ENCODE measurements around the gene E2F2. TPM values are rescaled to one million over a fixed set of nuclear protein-coding genes. Genes with fewer than 3 reads are reported as not detected.

E2F2 gene
- total RNA-seq, 4 donors from 2014 or later = 4.5 to 12.9 (median 8.4) TPM

DNA sequence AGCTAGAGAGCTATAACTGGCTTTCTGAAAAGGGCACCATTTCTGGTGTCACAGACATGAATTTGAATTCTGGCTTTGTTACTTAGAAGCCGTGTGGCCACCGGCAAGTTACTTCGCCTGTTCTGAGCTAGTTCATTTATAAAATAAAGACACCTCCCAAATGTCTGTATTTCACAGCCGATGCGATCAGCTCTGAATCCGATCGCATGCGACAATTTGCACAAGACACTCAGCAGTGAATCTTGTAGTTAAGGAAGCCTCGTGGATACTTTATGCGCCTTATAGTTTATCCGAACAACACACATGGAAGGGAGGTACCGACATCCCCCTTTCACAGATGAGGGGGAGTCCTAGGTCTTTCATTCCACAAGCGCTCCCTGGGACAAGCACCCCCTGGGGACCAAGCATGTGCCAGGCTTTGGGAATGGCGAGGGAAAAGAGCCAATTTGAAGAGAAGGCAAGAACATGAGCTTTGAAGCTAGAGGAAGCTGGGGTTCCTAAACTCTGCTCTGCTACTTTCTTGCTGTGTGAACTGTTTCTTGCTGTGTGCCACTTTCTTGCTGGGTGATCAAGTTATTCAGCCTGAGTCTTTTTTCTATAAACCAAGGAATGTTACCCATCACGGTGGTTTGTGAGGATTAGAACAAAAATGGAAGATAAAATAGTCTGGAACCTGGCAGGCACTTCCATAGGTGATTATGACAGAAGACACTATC, 24.4 kb upstream of the E2F2 start:
- TF ChIP-seq, protein P1, sequence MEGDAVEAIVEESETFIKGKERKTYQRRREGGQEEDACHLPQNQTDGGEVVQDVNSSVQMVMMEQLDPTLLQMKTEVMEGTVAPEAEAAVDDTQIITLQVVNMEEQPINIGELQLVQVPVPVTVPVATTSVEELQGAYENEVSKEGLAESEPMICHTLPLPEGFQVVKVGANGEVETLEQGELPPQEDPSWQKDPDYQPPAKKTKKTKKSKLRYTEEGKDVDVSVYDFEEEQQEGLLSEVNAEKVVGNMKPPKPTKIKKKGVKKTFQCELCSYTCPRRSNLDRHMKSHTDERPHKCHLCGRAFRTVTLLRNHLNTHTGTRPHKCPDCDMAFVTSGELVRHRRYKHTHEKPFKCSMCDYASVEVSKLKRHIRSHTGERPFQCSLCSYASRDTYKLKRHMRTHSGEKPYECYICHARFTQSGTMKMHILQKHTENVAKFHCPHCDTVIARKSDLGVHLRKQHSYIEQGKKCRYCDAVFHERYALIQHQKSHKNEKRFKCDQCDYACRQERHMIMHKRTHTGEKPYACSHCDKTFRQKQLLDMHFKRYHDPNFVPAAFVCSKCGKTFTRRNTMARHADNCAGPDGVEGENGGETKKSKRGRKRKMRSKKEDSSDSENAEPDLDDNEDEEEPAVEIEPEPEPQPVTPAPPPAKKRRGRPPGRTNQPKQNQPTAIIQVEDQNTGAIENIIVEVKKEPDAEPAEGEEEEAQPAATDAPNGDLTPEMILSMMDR (IDR thresholded peaks at IDR 0.05) = no peak
- TF ChIP-seq POLR2A (IDR thresholded peaks at IDR 0.05) = no peak
- no peak for TF ChIP-seq EP300 (IDR thresholded peaks at IDR 0.05)
- TF ChIP-seq POLR2AphosphoS5 (IDR thresholded peaks at IDR 0.05) = no peak
- no peaks in the 10 kb centered on the region for H3K27me3 ChIP-seq
- no peak for DNase-seq (ENCODE audit: low spot score in 2 of 2)
- no peaks in the 10 kb centered on the region for H3K36me3 ChIP-seq
- no peaks in the 10 kb centered on the region for H3K9me3 ChIP-seq
- peaks cover 62% of the 10 kb centered on the region for H3K4me1 ChIP-seq
- H3K4me3 ChIP-seq = peak overlapping the region; percentile 89
- peak overlapping the region; percentile 91 for H3K27ac ChIP-seq
- WGBS = 16% methylated on average over 15 of the region's 15 CpGs

- no peaks in the 10 kb centered on the region for H3K36me3 ChIP-seq
- H3K27me3 ChIP-seq = no peaks in the 10 kb centered on the region
- TF ChIP-seq EP300 (IDR thresholded peaks at IDR 0.05) (peak; percentile 6), POLR2AphosphoS5 (IDR thresholded peaks at IDR 0.05) (no peak), POLR2A (IDR thresholded peaks at IDR 0.05) (peak in 1 of 2 donors; percentile 27)
- TF ChIP-seq, protein P1 (IDR thresholded peaks at IDR 0.05) = peak in 1 of 2 donors; percentile 18
- peaks cover 55% of the 10 kb centered on the region for H3K4me1 ChIP-seq
- no peaks in the 10 kb centered on the region for H3K9me3 ChIP-seq
- 3% methylated on average over 13 of the region's 81 CpGs for WGBS
- peak overlapping the region; percentile 91 for H3K27ac ChIP-seq
- DNase-seq (ENCODE audit: low spot score in 2 of 2) = peak in 1 of 2 donors; percentile 89
- H3K4me3 ChIP-seq = peak overlapping the region; percentile 89
These were observed 23.6 kb upstream of the E2F2 start for GRCh38 chr1:23554481-23555269.

DNA sequence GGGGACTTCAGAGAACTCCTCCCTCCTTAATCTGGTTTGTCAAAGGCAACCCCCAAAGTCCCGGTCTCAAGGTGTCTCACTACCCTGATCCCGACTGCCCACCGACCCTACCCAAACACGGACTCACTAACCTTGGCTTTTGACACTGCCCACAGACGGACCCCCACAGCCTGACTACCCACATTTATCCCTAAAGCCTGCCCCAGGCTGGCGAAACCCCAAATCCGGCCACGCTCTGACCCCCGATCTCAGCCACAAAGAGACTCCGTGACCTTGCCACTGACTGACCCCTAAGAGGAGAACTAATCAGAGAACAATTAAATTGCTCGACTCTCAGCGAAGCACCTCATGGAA, 23.1 kb upstream of the E2F2 start:
- 48% methylated on average over 12 of the region's 12 CpGs for WGBS
- peak overlapping the region; percentile 91 for H3K27ac ChIP-seq
- no peaks in the 10 kb centered on the region for H3K36me3 ChIP-seq
- no peaks in the 10 kb centered on the region for H3K27me3 ChIP-seq
- peaks cover 54% of the 10 kb centered on the region for H3K4me1 ChIP-seq
- H3K9me3 ChIP-seq = no peaks in the 10 kb centered on the region
- TF ChIP-seq POLR2A (IDR thresholded peaks at IDR 0.05) (no peak), POLR2AphosphoS5 (IDR thresholded peaks at IDR 0.05) (no peak), EP300 (IDR thresholded peaks at IDR 0.05) (no peak)
- TF ChIP-seq, protein P1 (IDR thresholded peaks at IDR 0.05) = no peak
- H3K4me3 ChIP-seq = peak overlapping the region; percentile 89
- DNase-seq (ENCODE audit: low spot score in 2 of 2) = peak in 1 of 2 donors; percentile 79

DNA sequence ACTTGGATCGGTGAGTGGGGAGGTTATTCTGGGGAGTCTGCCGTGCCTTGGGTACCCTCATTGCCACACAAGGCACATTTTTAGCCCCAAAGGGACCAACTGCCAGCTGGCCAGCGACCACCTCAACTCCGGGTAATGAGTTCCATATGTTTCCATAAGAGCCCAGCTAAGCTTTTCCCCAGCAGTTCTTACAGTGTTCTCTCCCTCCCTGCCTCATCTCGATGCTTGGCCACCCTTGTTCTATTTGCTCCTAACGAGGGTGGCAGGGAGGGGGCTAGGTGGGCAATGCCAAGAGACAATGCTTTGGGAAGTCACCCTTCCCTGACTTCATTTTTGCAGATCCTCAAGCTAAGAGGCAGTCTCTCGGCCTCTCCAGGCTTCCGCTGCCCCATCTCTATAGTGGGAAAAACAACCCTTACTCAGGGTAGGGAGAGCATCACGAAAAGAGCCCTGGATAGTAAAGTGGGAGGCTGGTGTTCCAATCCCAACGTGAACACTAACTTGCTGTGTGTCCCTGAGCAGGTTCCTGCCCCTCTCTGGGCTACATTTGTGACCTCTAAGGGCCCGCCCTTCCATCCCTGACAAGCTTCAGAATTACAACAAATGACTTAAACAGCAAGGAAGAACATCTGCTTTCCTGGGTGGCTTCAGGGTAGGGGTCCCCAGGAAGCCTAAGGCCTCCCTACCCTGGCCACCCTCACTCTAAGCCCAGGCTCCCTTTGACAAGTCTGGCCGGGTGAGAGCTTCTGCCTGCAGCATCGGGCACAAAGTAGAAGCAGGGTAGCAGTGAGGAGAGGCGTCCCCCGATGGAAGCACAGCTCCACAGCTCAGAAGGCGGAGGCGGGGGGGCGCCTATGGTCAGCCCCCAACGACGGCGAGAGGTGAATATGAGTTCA, 22.4 kb upstream of the E2F2 start:
- 81% methylated on average over 14 of the region's 21 CpGs for WGBS
- H3K4me3 ChIP-seq = no peak overlapping the region
- no peaks in the 10 kb centered on the region for H3K9me3 ChIP-seq
- H3K27me3 ChIP-seq = no peaks in the 10 kb centered on the region
- TF ChIP-seq POLR2AphosphoS5 (IDR thresholded peaks at IDR 0.05) (no peak), POLR2A (IDR thresholded peaks at IDR 0.05) (no peak)
- TF ChIP-seq, protein P1 (IDR thresholded peaks at IDR 0.05) = no peak
- DNase-seq (ENCODE audit: low spot score in 2 of 2) = no peak
- H3K27ac ChIP-seq = peak overlapping the region; percentile 91
- H3K36me3 ChIP-seq = no peaks in the 10 kb centered on the region
- H3K4me1 ChIP-seq = peaks cover 54% of the 10 kb centered on the region
